IMR-90 (cell line): ENCODE results near the gene SMLR1.

Experiments
- CEBPB ChIP-seq: IDR thresholded peaks from 2 replicates; pipeline ENCODE4 v1.6.1; 2012; ENCODE audit warnings: low read depth, low read length, improper control_type of control experiment
- MXI1 ChIP-seq: IDR thresholded peaks from 2 replicates; pipeline ENCODE4 v1.6.1; 2012; ENCODE audit warnings: low read depth, mild to moderate bottlenecking, low read length, moderate library complexity, borderline replicate concordance
- POLR2A ChIP-seq: IDR thresholded peaks from 2 replicates; pipeline ENCODE4 v1.6.1; 2012; ENCODE audit warnings: mild to moderate bottlenecking, low read depth, low read length
- RAD21 ChIP-seq: IDR thresholded peaks from 2 replicates; pipeline ENCODE4 v1.6.1; 2012; ENCODE audit warnings: low read length, improper control_type of control experiment
- RCOR1 ChIP-seq: IDR thresholded peaks from 2 replicates; pipeline ENCODE4 v1.6.1; 2012; ENCODE audit warnings: mild to moderate bottlenecking, low read length, improper control_type of control experiment; ENCODE audit not compliant: insufficient replicate concordance
- SMC3 ChIP-seq: fragments of 150-350 bp; IDR thresholded peaks from 2 replicates; pipeline ENCODE4 v1.6.1; 2016; ENCODE audit warnings: low read depth, mild to moderate bottlenecking, antibody characterized with exemption, low read length, moderate library complexity
- TF ChIP-seq, protein P1 (sequence below): conservative IDR thresholded peaks from 2 replicates; pipeline ENCODE4 v1.5.1; 2012; ENCODE audit warnings: mild to moderate bottlenecking, low read depth, low read length, improper control_type of control experiment
- TF ChIP-seq, protein P2 (sequence below): fragments of 150-350 bp; IDR thresholded peaks from 2 replicates; pipeline ENCODE4 v1.6.1; 2016; ENCODE audit warnings: low read depth, mild to moderate bottlenecking, low read length, moderate library complexity, borderline replicate concordance

DNA sequence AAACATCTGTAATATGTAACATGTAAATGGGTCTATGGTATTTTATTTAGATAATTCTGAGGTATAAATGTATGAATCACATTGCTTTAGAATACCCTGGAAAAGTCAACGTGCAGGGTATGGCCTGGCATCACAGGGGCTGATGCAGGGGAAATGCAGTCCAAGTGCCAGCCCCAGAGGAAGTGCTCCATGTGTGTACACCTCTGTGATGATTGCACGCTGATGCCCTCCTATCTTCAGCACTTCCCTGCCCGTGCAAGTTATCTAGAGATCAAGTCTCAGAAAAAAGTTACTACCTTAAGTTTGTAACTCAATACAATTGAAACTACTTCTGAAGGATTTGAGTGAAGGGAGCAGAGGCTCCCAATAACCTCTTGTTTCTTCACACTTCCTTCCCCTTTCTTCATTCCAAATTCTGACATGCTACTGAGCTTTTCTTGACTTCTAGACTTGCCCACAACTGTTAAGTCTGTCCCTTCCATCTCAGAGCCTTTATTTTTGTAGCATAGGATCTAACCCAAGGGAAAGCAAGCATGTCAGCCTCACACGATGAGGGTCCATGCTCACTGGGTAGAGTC, 2.2 kb downstream of the SMLR1 start:
- TF ChIP-seq, protein P1, sequence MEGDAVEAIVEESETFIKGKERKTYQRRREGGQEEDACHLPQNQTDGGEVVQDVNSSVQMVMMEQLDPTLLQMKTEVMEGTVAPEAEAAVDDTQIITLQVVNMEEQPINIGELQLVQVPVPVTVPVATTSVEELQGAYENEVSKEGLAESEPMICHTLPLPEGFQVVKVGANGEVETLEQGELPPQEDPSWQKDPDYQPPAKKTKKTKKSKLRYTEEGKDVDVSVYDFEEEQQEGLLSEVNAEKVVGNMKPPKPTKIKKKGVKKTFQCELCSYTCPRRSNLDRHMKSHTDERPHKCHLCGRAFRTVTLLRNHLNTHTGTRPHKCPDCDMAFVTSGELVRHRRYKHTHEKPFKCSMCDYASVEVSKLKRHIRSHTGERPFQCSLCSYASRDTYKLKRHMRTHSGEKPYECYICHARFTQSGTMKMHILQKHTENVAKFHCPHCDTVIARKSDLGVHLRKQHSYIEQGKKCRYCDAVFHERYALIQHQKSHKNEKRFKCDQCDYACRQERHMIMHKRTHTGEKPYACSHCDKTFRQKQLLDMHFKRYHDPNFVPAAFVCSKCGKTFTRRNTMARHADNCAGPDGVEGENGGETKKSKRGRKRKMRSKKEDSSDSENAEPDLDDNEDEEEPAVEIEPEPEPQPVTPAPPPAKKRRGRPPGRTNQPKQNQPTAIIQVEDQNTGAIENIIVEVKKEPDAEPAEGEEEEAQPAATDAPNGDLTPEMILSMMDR: no peak
- TF ChIP-seq MXI1 (no peak), POLR2A (no peak), CEBPB (no peak), RCOR1 (no peak), RAD21 (no peak), SMC3 (no peak)
- TF ChIP-seq, protein P2, sequence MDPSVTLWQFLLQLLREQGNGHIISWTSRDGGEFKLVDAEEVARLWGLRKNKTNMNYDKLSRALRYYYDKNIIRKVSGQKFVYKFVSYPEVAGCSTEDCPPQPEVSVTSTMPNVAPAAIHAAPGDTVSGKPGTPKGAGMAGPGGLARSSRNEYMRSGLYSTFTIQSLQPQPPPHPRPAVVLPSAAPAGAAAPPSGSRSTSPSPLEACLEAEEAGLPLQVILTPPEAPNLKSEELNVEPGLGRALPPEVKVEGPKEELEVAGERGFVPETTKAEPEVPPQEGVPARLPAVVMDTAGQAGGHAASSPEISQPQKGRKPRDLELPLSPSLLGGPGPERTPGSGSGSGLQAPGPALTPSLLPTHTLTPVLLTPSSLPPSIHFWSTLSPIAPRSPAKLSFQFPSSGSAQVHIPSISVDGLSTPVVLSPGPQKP: no peak
